Measurements from ENCODE around the gene CLSTN2. TPM values are rescaled to one million over a fixed set of nuclear protein-coding genes. Genes with fewer than 3 reads are reported as not detected.

CLSTN2 gene
- total RNA-seq, 1 donor from 2014 or later: 65.0 TPM

DNA sequence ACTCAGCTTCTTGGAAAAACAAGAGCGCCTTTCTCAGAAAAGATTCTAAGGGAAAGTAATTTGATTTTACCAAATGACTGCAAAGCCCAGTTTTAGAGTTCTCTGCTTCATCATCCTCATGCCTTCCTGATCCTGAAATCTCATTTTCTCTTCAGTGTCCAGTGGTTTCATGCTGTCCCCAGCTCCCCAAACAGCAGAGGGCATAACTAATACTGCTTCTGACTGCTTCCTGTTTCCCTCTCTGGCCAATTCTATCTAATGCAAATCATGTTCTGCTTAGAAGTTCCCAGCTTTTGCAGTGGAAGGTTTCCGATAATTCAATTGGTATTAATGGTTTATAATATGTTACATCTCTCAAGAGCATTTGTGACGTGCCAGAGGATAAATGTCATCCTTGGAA lies 161.1 kb downstream of the CLSTN2 start:
- DNase-seq (ENCODE audit: low spot score): no peak
- no peak overlapping the region for H3K27ac Mint-ChIP-seq (ENCODE audit: unreplicated experiment)
- H3K4me1 Mint-ChIP-seq (ENCODE audit: low read depth): peaks cover 42% of the 10 kb centered on the region
- TF ChIP-seq, protein P1, sequence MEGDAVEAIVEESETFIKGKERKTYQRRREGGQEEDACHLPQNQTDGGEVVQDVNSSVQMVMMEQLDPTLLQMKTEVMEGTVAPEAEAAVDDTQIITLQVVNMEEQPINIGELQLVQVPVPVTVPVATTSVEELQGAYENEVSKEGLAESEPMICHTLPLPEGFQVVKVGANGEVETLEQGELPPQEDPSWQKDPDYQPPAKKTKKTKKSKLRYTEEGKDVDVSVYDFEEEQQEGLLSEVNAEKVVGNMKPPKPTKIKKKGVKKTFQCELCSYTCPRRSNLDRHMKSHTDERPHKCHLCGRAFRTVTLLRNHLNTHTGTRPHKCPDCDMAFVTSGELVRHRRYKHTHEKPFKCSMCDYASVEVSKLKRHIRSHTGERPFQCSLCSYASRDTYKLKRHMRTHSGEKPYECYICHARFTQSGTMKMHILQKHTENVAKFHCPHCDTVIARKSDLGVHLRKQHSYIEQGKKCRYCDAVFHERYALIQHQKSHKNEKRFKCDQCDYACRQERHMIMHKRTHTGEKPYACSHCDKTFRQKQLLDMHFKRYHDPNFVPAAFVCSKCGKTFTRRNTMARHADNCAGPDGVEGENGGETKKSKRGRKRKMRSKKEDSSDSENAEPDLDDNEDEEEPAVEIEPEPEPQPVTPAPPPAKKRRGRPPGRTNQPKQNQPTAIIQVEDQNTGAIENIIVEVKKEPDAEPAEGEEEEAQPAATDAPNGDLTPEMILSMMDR (IDR thresholded peaks at IDR 0.05): peak; percentile 19
- no peaks in the 10 kb centered on the region for H3K27me3 Mint-ChIP-seq (ENCODE audit: low read depth)
- no peaks in the 10 kb centered on the region for H3K9me3 Mint-ChIP-seq (ENCODE audit: low read depth)
- no peaks in the 10 kb centered on the region for H3K36me3 Mint-ChIP-seq (ENCODE audit: low read depth)
- H3K4me3 Mint-ChIP-seq (ENCODE audit: unreplicated experiment): no peak overlapping the region

DNA sequence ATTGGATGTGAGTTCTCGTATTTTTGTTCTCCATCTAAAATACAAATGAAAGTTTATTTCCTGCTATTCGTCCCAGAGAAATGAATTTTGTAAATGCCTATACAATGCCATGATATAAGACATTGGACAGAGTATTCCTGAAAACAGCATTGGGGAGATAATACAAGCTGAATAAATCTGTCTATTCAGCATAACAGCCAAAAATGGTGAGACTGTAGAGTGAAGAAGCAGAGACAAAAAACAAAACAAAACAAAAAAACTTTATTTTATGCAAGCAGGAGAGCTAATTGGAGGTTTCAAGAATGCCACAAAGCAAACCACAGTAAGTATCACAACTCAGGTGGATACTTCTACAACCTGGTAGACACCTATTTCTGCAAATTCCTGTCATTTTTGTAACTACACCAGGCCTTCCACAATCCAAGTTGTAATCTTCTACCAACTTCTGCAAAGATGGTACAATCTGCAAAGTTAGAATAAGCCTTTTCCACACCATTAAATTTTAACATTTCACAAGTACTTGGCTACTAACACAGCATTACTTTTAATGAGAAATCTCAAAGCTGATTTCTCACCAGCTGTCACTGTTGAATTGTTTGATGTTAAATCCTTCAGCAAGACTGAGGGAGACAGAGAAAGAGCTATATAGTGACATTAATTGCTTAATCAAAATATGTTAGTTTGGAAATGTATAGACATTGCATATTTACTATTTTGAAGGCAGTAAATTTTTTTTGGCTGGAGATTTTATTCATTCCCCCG lies 163.1 kb downstream of the CLSTN2 start:
- Mint-ChIP-seq H3K4me1 (ENCODE audit: low read depth) (peaks cover 24% of the 10 kb centered on the region), H3K27me3 (ENCODE audit: low read depth) (no peaks in the 10 kb centered on the region), H3K9me3 (ENCODE audit: low read depth) (peaks cover 4% of the 10 kb centered on the region), H3K4me3 (ENCODE audit: unreplicated experiment) (no peak overlapping the region), H3K36me3 (ENCODE audit: low read depth) (no peaks in the 10 kb centered on the region), H3K27ac (ENCODE audit: unreplicated experiment) (no peak overlapping the region)
- DNase-seq (ENCODE audit: low spot score): no peak
- TF ChIP-seq, protein P1 (IDR thresholded peaks at IDR 0.05): no peak

DNA sequence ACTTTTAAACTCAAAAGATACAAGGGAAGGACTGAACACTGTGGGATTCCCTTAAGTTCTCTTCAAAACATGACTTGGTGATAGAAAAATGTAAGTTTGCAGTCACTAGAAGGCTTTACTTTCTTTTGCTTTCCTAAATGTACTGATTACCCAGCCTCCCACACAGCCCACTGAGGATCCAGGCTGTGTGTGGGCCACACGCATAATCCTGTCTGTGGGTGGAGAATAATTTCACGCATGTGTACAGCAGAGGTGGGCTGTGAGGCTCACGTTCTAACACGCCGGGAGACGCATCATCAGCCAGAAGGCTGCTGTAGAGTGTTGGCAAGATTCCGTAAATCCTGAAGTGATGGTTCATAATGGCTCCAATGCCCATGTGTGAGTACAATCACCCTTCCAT lies 165.5 kb downstream of the CLSTN2 start:
- TF ChIP-seq, protein P1 (IDR thresholded peaks at IDR 0.05): no peak
- Mint-ChIP-seq H3K27me3 (ENCODE audit: low read depth) (no peaks in the 10 kb centered on the region), H3K4me1 (ENCODE audit: low read depth) (no peaks in the 10 kb centered on the region), H3K36me3 (ENCODE audit: low read depth) (no peaks in the 10 kb centered on the region), H3K9me3 (ENCODE audit: low read depth) (peaks cover 4% of the 10 kb centered on the region), H3K4me3 (ENCODE audit: unreplicated experiment) (no peak overlapping the region), H3K27ac (ENCODE audit: unreplicated experiment) (no peak overlapping the region)
- DNase-seq (ENCODE audit: low spot score): no peak

DNA sequence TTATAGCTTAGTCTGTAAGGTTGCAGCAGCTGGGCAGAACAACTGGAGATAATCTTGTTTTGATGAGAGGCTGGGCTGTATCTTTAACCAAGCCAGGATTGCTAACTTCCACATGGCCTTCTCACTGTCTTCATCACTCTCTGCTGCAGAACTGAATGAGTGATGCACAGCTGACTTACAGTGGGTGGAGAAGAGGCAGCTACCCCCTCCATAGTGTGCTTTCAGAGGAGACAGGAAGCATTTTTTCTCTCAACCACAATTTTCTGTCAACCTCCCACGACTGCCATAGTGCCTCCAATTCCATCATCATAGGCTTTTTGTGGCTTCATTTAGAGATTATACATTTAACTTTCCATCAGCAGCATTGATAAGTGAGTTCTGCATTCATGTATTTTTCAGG lies 168.2 kb downstream of the CLSTN2 start:
- no peak overlapping the region for H3K27ac Mint-ChIP-seq (ENCODE audit: unreplicated experiment)
- TF ChIP-seq, protein P1 (IDR thresholded peaks at IDR 0.05): no peak
- DNase-seq (ENCODE audit: low spot score): no peak
- no peaks in the 10 kb centered on the region for H3K27me3 Mint-ChIP-seq (ENCODE audit: low read depth)
- H3K36me3 Mint-ChIP-seq (ENCODE audit: low read depth): no peaks in the 10 kb centered on the region
- no peaks in the 10 kb centered on the region for H3K4me1 Mint-ChIP-seq (ENCODE audit: low read depth)
- H3K4me3 Mint-ChIP-seq (ENCODE audit: unreplicated experiment): no peak overlapping the region
- H3K9me3 Mint-ChIP-seq (ENCODE audit: low read depth): peaks cover 4% of the 10 kb centered on the region

DNA sequence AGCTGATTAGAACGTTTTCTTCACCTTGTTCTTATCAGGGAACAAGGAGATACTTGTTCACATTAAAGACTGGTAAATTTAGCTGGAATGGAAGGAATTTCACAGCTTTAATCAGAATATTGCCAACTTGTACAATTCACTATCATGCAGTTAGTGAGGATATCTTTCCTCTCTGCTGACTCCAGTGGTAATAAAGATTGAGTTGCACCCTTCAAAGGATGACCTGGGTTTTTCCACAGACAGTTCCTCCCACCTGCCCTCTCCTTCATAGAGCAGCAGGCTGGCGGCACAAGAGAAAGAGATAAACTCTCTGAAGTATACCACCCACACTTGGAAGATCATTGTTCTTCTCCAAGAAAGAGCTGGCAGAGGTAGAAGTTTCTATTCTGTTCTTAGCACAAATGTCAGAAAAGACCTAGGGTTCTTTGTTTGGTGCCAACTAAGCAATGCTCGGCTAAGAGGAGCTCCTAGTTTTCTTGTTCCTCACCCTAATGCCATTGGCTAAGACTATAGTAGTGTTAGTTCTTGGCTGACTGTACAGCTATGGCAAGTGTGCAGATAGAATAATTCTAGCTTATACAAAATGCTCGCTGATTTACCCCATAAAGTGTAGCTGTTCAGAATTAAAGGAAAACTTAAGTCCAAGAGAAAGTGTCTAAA lies 169.1 kb downstream of the CLSTN2 start:
- Mint-ChIP-seq H3K4me1 (ENCODE audit: low read depth) (no peaks in the 10 kb centered on the region), H3K4me3 (ENCODE audit: unreplicated experiment) (no peak overlapping the region), H3K27me3 (ENCODE audit: low read depth) (no peaks in the 10 kb centered on the region), H3K9me3 (ENCODE audit: low read depth) (peaks cover 4% of the 10 kb centered on the region), H3K36me3 (ENCODE audit: low read depth) (no peaks in the 10 kb centered on the region), H3K27ac (ENCODE audit: unreplicated experiment) (no peak overlapping the region)
- DNase-seq (ENCODE audit: low spot score): no peak
- TF ChIP-seq, protein P1 (IDR thresholded peaks at IDR 0.05): no peak
